ENCODE data around the gene LPP. TPM values are rescaled to one million over a fixed set of nuclear protein-coding genes. Genes with fewer than 3 reads are reported as not detected.

LPP gene, protein sequence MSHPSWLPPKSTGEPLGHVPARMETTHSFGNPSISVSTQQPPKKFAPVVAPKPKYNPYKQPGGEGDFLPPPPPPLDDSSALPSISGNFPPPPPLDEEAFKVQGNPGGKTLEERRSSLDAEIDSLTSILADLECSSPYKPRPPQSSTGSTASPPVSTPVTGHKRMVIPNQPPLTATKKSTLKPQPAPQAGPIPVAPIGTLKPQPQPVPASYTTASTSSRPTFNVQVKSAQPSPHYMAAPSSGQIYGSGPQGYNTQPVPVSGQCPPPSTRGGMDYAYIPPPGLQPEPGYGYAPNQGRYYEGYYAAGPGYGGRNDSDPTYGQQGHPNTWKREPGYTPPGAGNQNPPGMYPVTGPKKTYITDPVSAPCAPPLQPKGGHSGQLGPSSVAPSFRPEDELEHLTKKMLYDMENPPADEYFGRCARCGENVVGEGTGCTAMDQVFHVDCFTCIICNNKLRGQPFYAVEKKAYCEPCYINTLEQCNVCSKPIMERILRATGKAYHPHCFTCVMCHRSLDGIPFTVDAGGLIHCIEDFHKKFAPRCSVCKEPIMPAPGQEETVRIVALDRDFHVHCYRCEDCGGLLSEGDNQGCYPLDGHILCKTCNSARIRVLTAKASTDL
- 28.2 TPM for total RNA-seq

DNA sequence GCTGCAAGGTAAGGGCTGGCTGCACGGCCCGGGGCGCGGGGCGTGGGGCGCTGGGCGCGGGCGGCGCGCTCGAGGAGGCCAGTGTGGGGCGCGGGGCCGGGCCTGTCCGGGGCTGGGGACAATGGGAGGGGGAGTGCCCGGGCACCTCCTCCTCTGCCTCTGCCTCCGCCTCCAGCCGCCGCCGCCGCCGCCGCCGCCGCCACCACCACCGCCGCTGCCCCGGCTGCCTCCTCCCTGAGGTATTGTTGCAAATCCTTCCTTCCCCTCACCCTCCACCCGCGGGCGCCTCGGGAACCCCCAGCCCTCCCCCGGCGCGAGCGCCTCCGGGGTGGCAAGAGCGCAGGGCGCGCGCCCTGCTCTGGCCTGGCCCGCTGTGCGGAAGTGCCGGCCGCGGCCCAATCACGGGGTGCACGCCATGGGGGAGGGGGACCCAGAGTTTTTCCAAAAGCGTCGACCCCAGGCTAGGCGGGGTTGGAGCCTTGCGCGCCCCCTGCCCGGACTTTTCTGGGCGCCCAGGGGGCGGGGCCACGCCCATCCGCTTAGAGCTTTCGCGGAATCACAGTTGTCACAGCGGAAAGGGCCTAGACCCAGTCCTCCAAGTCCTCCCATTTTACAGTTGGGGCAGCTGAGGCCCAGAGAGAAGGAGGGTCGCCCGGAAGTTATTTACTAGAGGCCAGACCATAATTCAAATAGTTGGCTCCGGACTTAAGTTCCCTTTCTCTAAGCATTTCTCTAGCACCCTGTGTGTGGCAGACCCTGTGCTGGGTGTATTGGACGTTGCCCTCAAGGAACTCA is at the start of gene LPP:
TSS of gene LPP (plus strand) at position 144 of the 795 bp plus-strand sequence. CDS start 251,964 bp downstream, outside the sequence.
- H3K9me3 ChIP-seq (ENCODE audit: control insufficient read depth in 3 of 3, low read length in 3 of 3), result no peaks in the 10 kb centered on the region
- no peaks in the 10 kb centered on the region for H3K36me3 ChIP-seq (ENCODE audit: control insufficient read depth in 3 of 3, insufficient read depth in 3 of 3, low read length in 3 of 3)
- peak within 1 kb of the TSS; percentile 96 for H3K27ac ChIP-seq (ENCODE audit: low read depth, low read length)
- no peaks in the 10 kb centered on the region for H3K27me3 ChIP-seq (ENCODE audit: control insufficient read depth in 3 of 3, insufficient read depth in 3 of 3, low read length in 3 of 3)
- peak within 1 kb of the TSS; percentile 86 to 97 (median 96) for H3K9ac ChIP-seq (ENCODE audit: low read depth in 1 of 3, low read length in 3 of 3)
- peak within 1 kb of the TSS; percentile 86 to 91 (median 89) for H3K4me3 ChIP-seq (ENCODE audit: low read length in 3 of 3)
- peaks cover 39 to 50% (median 43%) of the 10 kb centered on the region in 3 donors for H3K4me1 ChIP-seq (ENCODE audit: control insufficient read depth in 3 of 3, insufficient read depth in 3 of 3, low read length in 3 of 3)

- Histone ChIP-seq H3K4me3 (ENCODE audit: low read length in 3 of 3) (no peak overlapping the region), H3K27ac (ENCODE audit: low read depth, low read length) (no peak overlapping the region), H3K36me3 (ENCODE audit: control insufficient read depth in 3 of 3, insufficient read depth in 3 of 3, low read length in 3 of 3) (no peaks in the 10 kb centered on the region), H3K4me1 (ENCODE audit: control insufficient read depth in 3 of 3, insufficient read depth in 3 of 3, low read length in 3 of 3) (no peaks in the 10 kb centered on the region), H3K27me3 (ENCODE audit: control insufficient read depth in 3 of 3, insufficient read depth in 3 of 3, low read length in 3 of 3) (no peaks in the 10 kb centered on the region), H3K9ac (ENCODE audit: low read depth in 1 of 3, low read length in 3 of 3) (no peak overlapping the region), H3K9me3 (ENCODE audit: control insufficient read depth in 3 of 3, low read length in 3 of 3) (peaks cover 0 to under 1% (median 0%) of the 10 kb centered on the region in 3 donors)
Measured at GRCh38 chr3:188106006-188106405, 48.0 kb upstream of the LPP start.

DNA sequence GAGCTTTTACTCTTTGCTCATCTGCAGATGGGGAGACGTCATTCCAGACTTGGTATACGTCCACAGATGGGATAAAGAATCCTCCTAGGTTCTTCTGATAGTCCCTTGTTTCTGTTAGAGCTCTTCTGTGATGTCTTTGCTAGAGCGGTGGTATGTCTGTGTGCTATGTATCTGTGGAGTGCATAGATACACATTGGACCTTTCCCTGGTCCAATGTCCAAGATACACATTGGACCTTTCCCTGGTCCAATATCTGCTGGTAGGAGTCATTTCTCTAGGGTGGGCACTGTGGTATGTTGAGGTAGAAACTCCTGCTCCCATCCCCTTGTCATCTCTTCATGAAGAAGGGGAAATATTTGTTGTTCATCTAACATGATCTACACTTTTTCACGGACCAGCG is 47.5 kb upstream of the LPP start:
- Histone ChIP-seq H3K4me3 (ENCODE audit: low read length in 3 of 3) (no peak overlapping the region), H3K9me3 (ENCODE audit: control insufficient read depth in 3 of 3, low read length in 3 of 3) (no peaks in the 10 kb centered on the region), H3K36me3 (ENCODE audit: control insufficient read depth in 3 of 3, insufficient read depth in 3 of 3, low read length in 3 of 3) (no peaks in the 10 kb centered on the region), H3K9ac (ENCODE audit: low read depth in 1 of 3, low read length in 3 of 3) (no peak overlapping the region), H3K4me1 (ENCODE audit: control insufficient read depth in 3 of 3, insufficient read depth in 3 of 3, low read length in 3 of 3) (no peaks in the 10 kb centered on the region), H3K27me3 (ENCODE audit: control insufficient read depth in 3 of 3, insufficient read depth in 3 of 3, low read length in 3 of 3) (no peaks in the 10 kb centered on the region), H3K27ac (ENCODE audit: low read depth, low read length) (no peak overlapping the region)

- Histone ChIP-seq H3K27me3 (ENCODE audit: control insufficient read depth in 3 of 3, insufficient read depth in 3 of 3, low read length in 3 of 3) (no peaks in the 10 kb centered on the region), H3K36me3 (ENCODE audit: control insufficient read depth in 3 of 3, insufficient read depth in 3 of 3, low read length in 3 of 3) (no peaks in the 10 kb centered on the region), H3K4me3 (ENCODE audit: low read length in 3 of 3) (no peak overlapping the region), H3K27ac (ENCODE audit: low read depth, low read length) (no peak overlapping the region), H3K9me3 (ENCODE audit: control insufficient read depth in 3 of 3, low read length in 3 of 3) (no peaks in the 10 kb centered on the region), H3K4me1 (ENCODE audit: control insufficient read depth in 3 of 3, insufficient read depth in 3 of 3, low read length in 3 of 3) (no peaks in the 10 kb centered on the region), H3K9ac (ENCODE audit: low read depth in 1 of 3, low read length in 3 of 3) (no peak overlapping the region)
Measured at GRCh38 chr3:188106887-188107830, 46.8 kb upstream of the LPP start.

GRCh38 chr3:188108703-188109412 is 45.1 kb upstream of the LPP start:
- Histone ChIP-seq H3K9ac (ENCODE audit: low read depth in 1 of 3, low read length in 3 of 3) (no peak overlapping the region), H3K4me1 (ENCODE audit: control insufficient read depth in 3 of 3, insufficient read depth in 3 of 3, low read length in 3 of 3) (no peaks in the 10 kb centered on the region)

GRCh38 chr3:188111002-188111584 is 42.9 kb upstream of the LPP start:
- Histone ChIP-seq H3K4me3 (ENCODE audit: low read length in 3 of 3) (no peak overlapping the region), H3K27ac (ENCODE audit: low read depth, low read length) (no peak overlapping the region)

More at GRCh38 chr3:188108703-188109412, 45.1 kb upstream of the LPP start:
- Histone ChIP-seq H3K27me3 (ENCODE audit: control insufficient read depth in 3 of 3, insufficient read depth in 3 of 3, low read length in 3 of 3) (no peaks in the 10 kb centered on the region), H3K27ac (ENCODE audit: low read depth, low read length) (no peak overlapping the region), H3K9me3 (ENCODE audit: control insufficient read depth in 3 of 3, low read length in 3 of 3) (no peaks in the 10 kb centered on the region), H3K36me3 (ENCODE audit: control insufficient read depth in 3 of 3, insufficient read depth in 3 of 3, low read length in 3 of 3) (no peaks in the 10 kb centered on the region), H3K4me3 (ENCODE audit: low read length in 3 of 3) (no peak overlapping the region)

GRCh38 chr3:188113756-188114155 is 40.2 kb upstream of the LPP start:
- Histone ChIP-seq H3K27ac (ENCODE audit: low read depth, low read length) (no peak overlapping the region), H3K4me3 (ENCODE audit: low read length in 3 of 3) (no peak overlapping the region), H3K9me3 (ENCODE audit: control insufficient read depth in 3 of 3, low read length in 3 of 3) (no peaks in the 10 kb centered on the region), H3K36me3 (ENCODE audit: control insufficient read depth in 3 of 3, insufficient read depth in 3 of 3, low read length in 3 of 3) (no peaks in the 10 kb centered on the region), H3K27me3 (ENCODE audit: control insufficient read depth in 3 of 3, insufficient read depth in 3 of 3, low read length in 3 of 3) (no peaks in the 10 kb centered on the region), H3K4me1 (ENCODE audit: control insufficient read depth in 3 of 3, insufficient read depth in 3 of 3, low read length in 3 of 3) (no peaks in the 10 kb centered on the region), H3K9ac (ENCODE audit: low read depth in 1 of 3, low read length in 3 of 3) (no peak overlapping the region)

More at GRCh38 chr3:188111002-188111584, 42.9 kb upstream of the LPP start:
- no peaks in the 10 kb centered on the region for H3K9me3 ChIP-seq (ENCODE audit: control insufficient read depth in 3 of 3, low read length in 3 of 3)
- H3K9ac ChIP-seq (ENCODE audit: low read depth in 1 of 3, low read length in 3 of 3), result no peak overlapping the region
- no peaks in the 10 kb centered on the region for H3K4me1 ChIP-seq (ENCODE audit: control insufficient read depth in 3 of 3, insufficient read depth in 3 of 3, low read length in 3 of 3)
- H3K36me3 ChIP-seq (ENCODE audit: control insufficient read depth in 3 of 3, insufficient read depth in 3 of 3, low read length in 3 of 3), result no peaks in the 10 kb centered on the region
- H3K27me3 ChIP-seq (ENCODE audit: control insufficient read depth in 3 of 3, insufficient read depth in 3 of 3, low read length in 3 of 3), result no peaks in the 10 kb centered on the region

DNA sequence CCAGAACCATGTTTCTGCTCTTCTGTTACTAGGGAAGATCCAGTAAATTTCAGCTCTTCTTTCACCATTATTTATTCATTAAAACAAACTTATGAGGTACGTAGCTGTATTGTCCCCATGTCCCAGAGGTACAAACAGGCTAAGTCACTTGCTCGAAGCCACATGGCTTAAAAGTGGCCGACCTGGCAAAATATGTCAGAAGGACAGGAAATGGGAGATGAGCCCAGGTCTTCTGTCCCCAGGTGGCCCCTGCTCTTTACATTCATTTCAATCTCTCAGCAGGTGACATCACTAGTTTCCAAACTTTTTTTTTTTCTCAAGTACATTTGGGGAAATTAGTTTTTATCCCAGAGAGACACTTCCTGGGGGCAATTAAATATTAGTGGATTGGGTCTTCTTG is 34.1 kb upstream of the LPP start:
- H3K27me3 ChIP-seq (ENCODE audit: control insufficient read depth in 3 of 3, insufficient read depth in 3 of 3, low read length in 3 of 3), result no peaks in the 10 kb centered on the region
- peaks cover 0 to 9% (median 5%) of the 10 kb centered on the region in 3 donors for H3K4me1 ChIP-seq (ENCODE audit: control insufficient read depth in 3 of 3, insufficient read depth in 3 of 3, low read length in 3 of 3)
- H3K36me3 ChIP-seq (ENCODE audit: control insufficient read depth in 3 of 3, insufficient read depth in 3 of 3, low read length in 3 of 3), result no peaks in the 10 kb centered on the region
- H3K4me3 ChIP-seq (ENCODE audit: low read length in 3 of 3), result no peak overlapping the region
- H3K27ac ChIP-seq (ENCODE audit: low read depth, low read length), result no peak overlapping the region
- no peak overlapping the region for H3K9ac ChIP-seq (ENCODE audit: low read depth in 1 of 3, low read length in 3 of 3)
- no peaks in the 10 kb centered on the region for H3K9me3 ChIP-seq (ENCODE audit: control insufficient read depth in 3 of 3, low read length in 3 of 3)
